Measurements from ENCODE around the gene TBCCD1. TPM values are rescaled to one million over a fixed set of nuclear protein-coding genes. Genes with fewer than 3 reads are reported as not detected.
A peak's percentile ranks its signal among the peaks of the same experiment; 100 is the strongest.

Gene TBCCD1
- total and polyA plus RNA-seq, 11 donors: 2.9 to 10.3 (median 7.6) TPM

DNA sequence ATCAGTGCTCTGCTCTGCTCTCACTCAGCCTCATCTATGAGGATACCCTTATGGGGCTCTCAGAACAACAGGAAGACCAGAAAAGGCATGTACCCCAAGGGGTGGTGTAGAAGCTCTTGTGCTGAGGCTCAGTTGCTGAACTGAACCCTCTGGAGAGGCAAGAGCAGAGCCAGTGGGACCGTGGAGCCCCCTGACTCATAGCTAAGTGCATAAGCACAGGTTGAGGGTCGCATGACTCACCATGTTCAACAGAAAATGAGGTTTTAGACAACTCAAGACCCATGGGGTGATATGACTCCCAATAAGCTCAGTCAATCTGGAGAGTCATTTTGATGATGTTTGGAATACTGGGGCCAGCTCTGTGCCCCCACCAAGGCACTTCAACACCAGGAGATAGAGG is 60.3 kb downstream of the TBCCD1 start:
- ATAC-seq (no peak), DNase-seq (no peak)
- H3K27ac ChIP-seq: no peak overlapping the region
- intact Hi-C loops (cut with DNase I): no loop called here
- TF ChIP-seq, protein P1, sequence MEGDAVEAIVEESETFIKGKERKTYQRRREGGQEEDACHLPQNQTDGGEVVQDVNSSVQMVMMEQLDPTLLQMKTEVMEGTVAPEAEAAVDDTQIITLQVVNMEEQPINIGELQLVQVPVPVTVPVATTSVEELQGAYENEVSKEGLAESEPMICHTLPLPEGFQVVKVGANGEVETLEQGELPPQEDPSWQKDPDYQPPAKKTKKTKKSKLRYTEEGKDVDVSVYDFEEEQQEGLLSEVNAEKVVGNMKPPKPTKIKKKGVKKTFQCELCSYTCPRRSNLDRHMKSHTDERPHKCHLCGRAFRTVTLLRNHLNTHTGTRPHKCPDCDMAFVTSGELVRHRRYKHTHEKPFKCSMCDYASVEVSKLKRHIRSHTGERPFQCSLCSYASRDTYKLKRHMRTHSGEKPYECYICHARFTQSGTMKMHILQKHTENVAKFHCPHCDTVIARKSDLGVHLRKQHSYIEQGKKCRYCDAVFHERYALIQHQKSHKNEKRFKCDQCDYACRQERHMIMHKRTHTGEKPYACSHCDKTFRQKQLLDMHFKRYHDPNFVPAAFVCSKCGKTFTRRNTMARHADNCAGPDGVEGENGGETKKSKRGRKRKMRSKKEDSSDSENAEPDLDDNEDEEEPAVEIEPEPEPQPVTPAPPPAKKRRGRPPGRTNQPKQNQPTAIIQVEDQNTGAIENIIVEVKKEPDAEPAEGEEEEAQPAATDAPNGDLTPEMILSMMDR (IDR thresholded peaks at IDR 0.05): no peak
- no peak for TF ChIP-seq POLR2A (IDR thresholded peaks at IDR 0.05)
- H3K27me3 ChIP-seq: peaks cover 0 to 2% (median 0%) of the 10 kb centered on the region in 9 donors
- H3K36me3 ChIP-seq: no peaks in the 10 kb centered on the region
- no peak overlapping the region for H3K4me3 ChIP-seq
- H3K4me1 ChIP-seq: peaks cover 0 to 20% (median 11%) of the 10 kb centered on the region in 12 donors
- WGBS, 4 donors: 64 to 100% (median 86%) methylated on average over 2 of the region's 2 CpGs
- H3K9me3 ChIP-seq: no peaks in the 10 kb centered on the region

DNA sequence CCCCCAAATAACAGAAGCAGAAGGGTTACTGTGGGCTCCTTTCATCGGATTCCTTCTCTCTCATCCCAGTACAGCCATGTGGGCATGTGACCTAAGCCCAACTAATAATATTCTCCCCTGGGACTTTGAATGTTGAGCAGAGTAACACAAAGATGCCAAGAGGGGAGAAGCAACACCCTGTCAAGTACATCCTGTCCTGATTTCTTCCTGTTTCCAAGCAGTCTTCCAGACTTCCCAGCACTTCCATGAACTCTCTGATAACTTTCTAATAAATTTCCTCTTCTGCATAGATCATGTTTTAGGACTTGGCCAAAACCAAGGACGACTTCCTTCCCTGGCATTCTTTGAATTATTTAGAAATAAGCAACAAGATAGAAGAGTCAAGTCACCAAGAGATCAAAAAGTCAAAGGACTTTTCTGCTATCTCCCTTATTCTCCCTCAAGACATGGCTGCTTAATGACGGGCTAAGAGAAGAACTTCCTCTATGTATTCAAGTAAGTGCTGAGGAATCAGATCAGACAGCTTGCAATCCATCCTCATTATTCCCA is 60.9 kb downstream of the TBCCD1 start:
- H3K4me3 ChIP-seq: no peak overlapping the region
- DNase-seq (no peak), ATAC-seq (no peak)
- intact Hi-C loops (cut with DNase I): no loop called here
- 37 to 60% (median 45%) methylated on average over 3 of the region's 3 CpGs for WGBS, 4 donors
- no peaks in the 10 kb centered on the region for H3K27me3 ChIP-seq
- H3K9me3 ChIP-seq: no peaks in the 10 kb centered on the region
- TF ChIP-seq, protein P1 (IDR thresholded peaks at IDR 0.05): no peak
- TF ChIP-seq POLR2A (IDR thresholded peaks at IDR 0.05): no peak
- peaks cover 0 to 20% (median 11%) of the 10 kb centered on the region in 12 donors for H3K4me1 ChIP-seq
- H3K36me3 ChIP-seq: no peaks in the 10 kb centered on the region
- no peak overlapping the region for H3K27ac ChIP-seq

DNA sequence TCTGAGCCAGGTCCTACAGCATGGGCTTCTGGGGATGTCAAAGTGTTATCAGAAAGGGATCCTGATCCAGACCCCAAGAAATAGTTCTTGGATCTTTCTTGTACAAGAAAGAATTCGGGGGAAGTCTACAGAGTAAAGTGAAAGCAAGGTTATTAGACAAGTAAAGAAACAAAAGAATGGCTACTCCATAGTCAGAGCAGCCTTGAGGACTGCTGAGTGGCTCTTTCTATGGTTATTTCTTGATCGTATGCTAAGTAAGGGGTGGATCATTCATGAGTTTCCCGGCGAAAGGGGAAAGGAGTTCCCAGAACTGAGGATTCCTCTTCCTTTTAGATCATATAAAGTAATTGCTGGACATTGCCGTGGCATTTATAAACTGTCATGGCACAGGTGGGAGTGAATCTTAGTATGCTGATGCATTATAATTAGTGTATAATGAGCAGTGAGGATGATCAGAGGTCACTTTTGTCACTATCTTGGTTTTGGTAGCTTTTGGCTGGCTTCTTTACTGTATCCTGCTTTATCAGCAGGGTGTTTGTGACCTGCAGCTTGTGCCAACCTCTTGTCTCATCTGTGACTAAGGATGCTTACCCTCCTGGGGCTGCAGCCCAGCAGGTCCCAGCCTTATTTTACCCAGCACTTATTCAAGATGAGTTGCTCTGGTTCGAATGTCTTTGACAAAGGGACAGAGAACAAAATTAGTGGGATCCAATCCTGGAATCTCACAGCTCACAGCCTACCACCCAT is 64.0 kb downstream of the TBCCD1 start:
- ATAC-seq: peak in 1 of 4 donors; percentile 49

More for the DNA sequence above, 64.0 kb downstream of the TBCCD1 start:
- Histone ChIP-seq H3K4me3 (peak overlapping the region in 6 of 12 donors; percentile 4 to 43 (median 25)), H3K9me3 (peaks cover 0 to 4% (median 0%) of the 10 kb centered on the region in 12 donors), H3K36me3 (no peaks in the 10 kb centered on the region), H3K27me3 (no peaks in the 10 kb centered on the region), H3K27ac (peak overlapping the region in 1 of 12 donors; percentile 30), H3K4me1 (peaks cover 0 to 20% (median 11%) of the 10 kb centered on the region in 12 donors)
- DNase-seq: no peak
- 47 to 58% (median 49%) methylated on average over 6 of the region's 6 CpGs for WGBS, 4 donors
- intact Hi-C loops (cut with DNase I): no loop called here
- TF ChIP-seq, protein P1 (IDR thresholded peaks at IDR 0.05): no peak
- TF ChIP-seq POLR2A (IDR thresholded peaks at IDR 0.05): no peak

Measured in heart left ventricle (tissue), 16 donors.